ENCODE measurements around the gene CYB5RL.
"Not testable (repeated sequence)": the region's sequence is repeated elsewhere in the genome, so short reads cannot be mapped to it uniquely, and the experiment has no call there.

CYB5RL gene

DNA sequence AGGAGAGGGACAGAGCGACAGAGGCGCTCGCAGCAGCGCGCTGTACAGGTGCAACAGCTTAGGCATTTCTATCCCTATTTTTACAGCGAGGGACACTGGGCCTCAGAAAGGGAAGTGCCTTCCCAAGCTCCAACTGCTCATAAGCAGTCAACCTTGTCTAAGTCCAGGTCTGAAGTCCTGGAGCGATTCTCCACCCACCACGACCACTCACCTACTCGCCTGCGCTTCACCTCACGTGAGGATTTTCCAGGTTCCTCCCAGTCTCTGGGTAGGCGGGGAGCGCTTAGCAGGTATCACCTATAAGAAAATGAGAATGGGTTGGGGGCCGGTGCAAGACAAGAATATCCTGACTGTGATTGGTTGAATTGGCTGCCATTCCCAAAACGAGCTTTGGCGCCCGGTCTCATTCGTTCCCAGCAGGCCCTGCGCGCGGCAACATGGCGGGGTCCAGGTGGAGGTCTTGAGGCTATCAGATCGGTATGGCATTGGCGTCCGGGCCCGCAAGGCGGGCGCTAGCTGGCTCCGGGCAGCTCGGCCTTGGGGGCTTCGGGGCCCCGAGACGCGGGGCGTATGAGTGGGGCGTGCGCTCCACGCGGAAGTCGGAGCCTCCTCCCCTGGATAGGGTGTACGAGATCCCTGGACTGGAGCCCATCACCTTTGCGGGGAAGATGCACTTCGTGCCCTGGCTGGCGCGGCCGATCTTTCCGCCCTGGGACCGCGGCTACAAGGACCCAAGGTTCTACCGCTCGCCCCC, at the start of gene CYB5RL, which contains the start of gene MRPL37:
Gene CYB5RL, minus strand, starts transcription at position 266 of the 754 bp plus-strand sequence. CDS start 4,414 bp downstream, outside the sequence.
Gene MRPL37, plus strand, starts transcription at position 403 of the 754 bp plus-strand sequence. Its CDS starts 77 bp downstream, at position 480.
- DNase-seq (ENCODE audit: low spot score) = peak; percentile 98

DNA sequence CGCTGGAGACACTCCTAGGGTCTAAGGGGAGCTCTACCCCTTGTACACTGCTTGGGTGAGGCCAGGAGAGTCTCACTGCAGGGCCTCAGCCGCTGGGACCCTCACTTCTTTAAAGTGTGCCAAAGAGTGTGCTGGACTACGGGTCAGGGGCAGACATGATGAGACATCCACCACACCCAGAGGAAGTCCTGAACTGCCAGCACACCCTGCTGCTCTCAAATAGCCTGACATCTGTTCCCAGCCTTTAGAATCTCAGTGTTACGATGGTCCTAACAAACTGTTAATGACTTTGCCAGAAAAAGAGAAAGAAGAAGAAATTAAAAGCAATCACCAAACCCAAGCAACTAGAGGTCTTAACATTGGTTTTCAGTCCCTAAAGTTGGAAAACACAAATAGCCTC, 49.1 kb upstream of the CYB5RL start:
- DNase-seq (ENCODE audit: low spot score) = no peak

DNA sequence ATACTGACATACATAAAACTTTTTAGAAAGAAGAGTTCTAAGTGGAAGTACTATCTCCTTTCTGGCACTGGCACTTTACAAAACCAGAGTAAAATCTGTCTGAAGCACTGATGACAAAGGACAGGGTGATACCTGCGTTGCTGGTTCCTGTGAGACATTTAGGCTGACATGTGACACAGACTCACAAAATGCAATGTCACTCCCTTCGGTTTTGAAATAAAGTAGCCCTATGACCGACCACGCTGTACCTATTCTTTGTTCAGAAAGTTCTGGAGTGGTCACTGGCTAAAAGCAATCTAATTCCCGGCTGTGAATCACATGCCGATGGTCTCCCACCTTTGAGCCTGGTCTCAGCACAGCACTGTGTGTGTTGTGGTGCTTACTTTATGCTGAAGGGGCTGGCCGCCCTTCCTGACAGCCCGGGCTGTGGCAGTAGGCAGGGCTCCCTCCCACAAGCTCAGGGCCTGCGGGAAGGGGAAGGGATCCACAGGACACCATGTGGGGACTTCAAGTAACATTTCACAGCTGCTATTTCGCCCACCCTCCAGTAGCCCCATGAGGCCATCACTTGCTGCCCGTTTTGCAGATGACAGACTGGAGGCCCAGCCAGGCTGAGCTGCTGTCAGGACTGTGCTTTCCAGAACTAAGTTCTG, 48.2 kb upstream of the CYB5RL start:
- DNase-seq (ENCODE audit: low spot score) = no peak

- no peak for DNase-seq (ENCODE audit: low spot score)
Observed at GRCh38 chr1:54246116-54246721, 46.4 kb upstream of the CYB5RL start.

DNA sequence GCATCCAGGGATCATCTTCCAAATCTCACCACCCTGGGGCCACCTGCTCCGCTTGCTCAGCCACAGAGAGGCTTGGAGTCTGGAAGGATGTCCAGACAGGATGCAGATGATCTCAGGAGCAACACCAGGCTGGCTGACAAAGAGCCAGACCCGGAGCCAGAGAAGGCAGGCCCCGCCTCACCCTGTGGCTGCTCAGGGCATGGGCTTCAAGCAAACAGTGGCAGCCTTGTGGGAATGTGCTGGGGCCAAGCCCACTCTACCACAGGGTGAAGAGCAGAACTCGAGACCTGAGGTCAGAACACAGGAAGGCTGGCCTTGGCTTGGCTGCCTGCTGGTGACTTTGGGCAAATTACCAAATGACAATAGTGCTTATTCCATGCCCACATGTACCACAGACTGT, 45.7 kb upstream of the CYB5RL start:
- no peak for DNase-seq (ENCODE audit: low spot score)

DNA sequence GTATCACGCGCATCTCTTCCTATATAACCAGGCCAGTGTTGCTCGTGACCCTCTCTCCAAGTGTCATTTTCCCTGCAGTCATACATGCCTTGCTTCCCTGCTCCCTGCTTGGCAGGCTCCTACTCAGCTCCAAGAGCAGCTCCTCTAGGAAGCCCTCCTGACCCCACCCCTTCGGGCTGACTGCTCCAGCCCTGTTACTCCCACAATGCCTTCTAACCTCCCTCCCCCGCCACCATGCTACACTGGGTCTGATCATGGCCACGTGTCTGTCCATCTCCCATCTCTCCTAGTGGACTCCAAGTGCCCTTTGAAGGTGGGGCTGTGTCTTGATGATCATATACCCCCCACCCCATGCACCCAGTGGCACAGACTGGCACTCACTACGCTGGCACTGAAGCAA, 44.8 kb upstream of the CYB5RL start:
- no peak for DNase-seq (ENCODE audit: low spot score)

DNA sequence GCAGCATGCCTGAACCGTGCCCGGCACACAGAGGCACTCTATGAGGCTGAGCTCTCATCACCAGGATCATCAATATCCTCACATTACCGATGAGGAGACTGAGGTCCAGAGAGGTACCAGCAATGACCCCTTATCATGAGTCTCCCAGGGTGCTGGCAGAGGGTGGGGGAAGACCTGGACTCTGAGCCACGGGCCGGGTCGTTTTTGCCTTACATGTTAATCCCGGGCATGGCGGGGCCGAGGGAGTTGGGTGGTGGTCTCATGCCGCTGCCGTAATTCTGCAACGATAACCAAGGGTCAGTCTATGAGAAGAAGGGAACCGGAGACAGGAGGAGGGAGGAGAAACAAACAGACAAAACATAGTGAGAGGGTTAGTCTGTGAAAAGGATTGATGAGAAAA, 43.2 kb upstream of the CYB5RL start:
- no peak for DNase-seq (ENCODE audit: low spot score)

- no peak for DNase-seq (ENCODE audit: low spot score)
Observed at GRCh38 chr1:54241364-54241763, 41.5 kb upstream of the CYB5RL start.

DNA sequence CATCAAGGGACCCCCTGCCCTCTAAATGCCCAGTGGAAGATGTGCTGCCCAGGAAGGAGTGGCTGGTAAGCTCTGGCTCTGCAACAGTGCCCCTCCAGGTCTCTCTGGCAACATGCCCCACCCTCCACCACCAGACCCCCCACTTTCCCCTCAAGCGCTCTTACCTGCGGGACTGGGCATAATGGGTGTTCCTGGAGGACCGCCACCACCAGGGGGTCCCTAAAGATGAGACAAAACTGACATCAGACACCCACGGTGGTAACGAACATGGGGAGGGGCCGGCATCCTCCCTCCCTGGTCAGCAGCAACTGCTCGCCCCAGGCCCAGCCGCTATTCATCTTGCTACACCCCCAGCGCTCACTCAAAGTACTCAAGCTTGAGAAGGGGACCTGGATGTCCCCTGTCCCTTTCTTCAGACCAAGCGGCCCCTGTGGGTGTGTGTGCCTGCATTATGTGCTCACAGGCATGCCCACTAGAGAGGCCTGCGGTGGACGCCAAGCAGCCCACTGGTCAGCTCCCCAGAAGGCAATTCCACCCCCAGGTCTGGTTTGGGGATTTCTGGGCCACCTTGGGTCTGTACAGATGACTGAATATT, 41.0 kb upstream of the CYB5RL start:
- no peak for DNase-seq (ENCODE audit: low spot score)

DNA sequence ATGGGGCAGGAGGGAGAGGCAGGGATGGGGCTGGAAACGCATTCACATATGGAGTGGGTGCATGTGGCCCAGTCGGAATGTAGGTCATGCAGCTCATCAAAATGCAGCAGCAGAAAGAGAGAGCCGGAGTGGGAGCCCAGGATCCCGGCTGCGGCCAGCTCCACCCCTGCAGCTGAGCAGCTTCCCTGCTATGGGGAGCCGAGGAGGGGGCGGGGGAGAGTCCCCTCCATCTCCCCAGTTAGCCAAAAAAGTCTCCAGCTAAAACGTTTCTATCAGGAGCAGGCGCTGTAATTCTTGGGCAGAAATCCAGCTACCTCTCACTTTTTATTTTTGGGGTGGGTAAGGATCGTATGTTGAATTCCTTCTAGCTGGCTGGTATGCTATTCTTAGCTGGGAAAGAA, 39.8 kb upstream of the CYB5RL start:
- DNase-seq (ENCODE audit: low spot score) = no peak

DNA sequence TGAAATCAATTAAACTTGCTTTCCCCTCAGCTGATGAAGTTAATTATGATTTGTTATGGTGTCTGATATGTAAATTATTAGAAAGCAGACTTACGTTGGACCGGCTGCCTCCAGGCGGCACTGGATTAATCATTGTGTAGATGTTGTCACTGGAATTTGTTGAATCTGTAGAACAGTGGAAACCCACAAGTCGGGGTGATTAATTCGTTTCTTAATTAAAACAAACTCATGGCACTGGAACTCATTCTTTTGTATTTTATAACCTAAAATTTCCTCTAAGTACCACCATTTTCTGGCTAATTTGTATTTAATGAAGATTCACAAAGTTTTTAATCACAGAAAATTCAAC, 39.2 kb upstream of the CYB5RL start:
- no peak for DNase-seq (ENCODE audit: low spot score)

GRCh38 chr1:54238353-54239034, 38.7 kb upstream of the CYB5RL start:
- DNase-seq (ENCODE audit: low spot score) = no peak

DNA sequence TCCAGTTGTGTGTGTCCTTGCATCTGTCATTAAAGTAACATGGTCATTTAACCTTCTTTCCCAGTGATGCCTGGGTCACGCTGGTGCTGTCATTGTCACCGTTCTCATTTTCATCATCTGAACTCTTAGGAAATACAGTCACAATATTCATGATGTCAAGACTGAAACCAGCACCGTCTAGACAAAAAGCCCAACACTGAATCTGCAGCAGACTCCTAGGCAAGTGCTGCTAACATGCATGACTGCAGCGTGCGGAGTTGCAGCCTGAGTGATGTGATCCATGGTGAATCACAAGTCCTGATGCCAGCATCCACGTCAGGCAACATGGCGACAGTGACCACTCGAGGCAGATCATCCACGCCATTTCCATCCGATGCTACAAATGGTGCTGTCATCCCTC, 37.8 kb upstream of the CYB5RL start:
- no peak for DNase-seq (ENCODE audit: low spot score)

DNA sequence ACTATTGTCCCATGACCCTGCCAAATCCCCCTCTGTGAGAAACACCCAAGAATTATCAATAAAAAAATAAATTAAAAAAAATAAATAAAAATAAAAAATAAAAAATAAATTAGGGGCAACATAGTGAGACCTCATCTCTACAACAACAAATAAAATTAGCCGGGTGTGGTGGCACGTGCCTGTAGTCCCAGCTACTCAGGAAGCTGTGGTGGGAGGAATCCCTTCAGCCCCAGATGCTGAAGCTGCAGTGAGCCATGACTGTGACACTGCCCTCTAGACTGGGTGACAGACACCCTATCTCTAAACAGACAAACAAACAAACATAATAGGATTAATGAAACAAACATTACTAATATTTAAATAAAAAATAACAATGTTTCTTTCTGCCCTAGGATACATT, 34.5 kb upstream of the CYB5RL start:
- no peak for DNase-seq (ENCODE audit: low spot score)

DNA sequence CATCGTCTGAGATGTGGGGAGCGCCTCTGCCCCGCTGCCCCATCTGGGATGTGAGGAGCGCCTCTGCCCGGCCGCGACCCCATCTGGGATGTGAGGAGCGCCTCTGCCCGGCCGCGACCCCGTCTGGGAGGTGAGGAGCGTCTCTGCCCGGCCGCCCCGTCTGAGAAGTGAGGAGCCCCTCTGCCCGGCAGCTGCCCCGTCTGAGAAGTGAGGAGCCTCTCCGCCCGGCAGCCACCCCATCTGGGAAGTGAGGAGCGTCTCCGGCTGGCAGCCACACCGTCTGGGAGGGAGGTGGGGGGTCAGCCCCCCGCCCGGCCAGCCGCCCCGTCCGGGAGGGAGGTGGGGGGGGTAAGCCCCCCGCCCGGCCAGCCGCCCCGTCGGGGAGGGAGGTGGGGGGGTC, 33.4 kb upstream of the CYB5RL start:
- not testable (repeated sequence) for DNase-seq (ENCODE audit: low spot score)

- no peak for DNase-seq (ENCODE audit: low spot score)
Observed at GRCh38 chr1:54230507-54231339, 30.9 kb upstream of the CYB5RL start.

- no peak for DNase-seq (ENCODE audit: low spot score)
Observed at GRCh38 chr1:54229281-54229891, 29.6 kb upstream of the CYB5RL start.

- DNase-seq (ENCODE audit: low spot score) = no peak
Observed at GRCh38 chr1:54228638-54229079, 28.8 kb upstream of the CYB5RL start.

DNA sequence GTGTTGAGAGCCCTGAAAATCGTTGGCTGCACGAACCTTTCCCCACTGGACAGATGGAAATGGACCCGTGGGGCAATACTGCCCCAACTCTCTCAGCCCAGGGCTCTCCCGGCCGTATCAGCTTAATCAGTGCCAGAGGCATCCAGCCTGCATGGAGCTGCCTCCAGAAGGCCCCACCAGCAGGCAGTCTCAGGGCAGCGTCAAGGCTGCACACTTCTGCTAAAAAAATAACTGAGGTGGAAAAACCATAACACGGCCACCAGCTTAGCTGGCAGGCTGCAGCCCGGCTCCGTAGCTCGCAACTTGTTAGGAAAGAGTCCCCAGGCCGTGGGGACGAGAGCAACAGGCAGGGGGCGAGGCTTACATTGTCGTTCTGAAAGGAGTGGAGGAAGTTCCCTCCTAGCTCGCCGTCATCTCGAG, 28.1 kb upstream of the CYB5RL start:
- no peak for DNase-seq (ENCODE audit: low spot score)

DNA sequence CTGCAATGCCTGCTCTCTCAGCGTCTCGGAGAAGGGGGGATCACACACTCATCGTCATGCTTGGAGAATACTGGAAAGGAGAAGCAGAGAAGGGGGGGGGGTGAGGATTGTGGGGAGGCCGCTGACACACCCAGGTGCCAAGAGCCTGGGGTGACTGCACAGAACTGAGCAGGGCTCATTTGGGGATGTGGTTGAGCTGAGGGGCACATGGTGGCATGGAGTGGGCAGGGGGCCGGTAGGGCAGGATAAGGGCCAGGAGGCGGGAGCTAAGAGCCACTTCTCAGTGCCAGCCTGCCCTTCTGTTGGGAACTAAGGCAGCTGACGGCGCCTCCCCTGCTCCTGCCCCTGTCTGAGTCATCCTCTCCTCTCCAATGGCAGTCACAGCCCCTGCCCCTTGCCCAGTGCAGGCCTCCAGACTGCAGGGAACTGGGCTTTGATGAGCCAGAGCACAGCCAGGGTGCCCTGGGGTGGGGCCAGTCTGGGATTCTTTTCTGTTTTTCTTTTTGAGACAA, 27.3 kb upstream of the CYB5RL start:
- DNase-seq (ENCODE audit: low spot score) = no peak

All from HuH-7 (cell line).